Neutrophil (primary cell): Measurements from ENCODE around the gene RPP21.

Experiments
- H3K27ac ChIP-seq: fragments of 200-600 bp; sonication (generic); 2 replicates; pipeline ENCODE4 v1.5.1; 2016; ENCODE audit warnings: mild to moderate bottlenecking, moderate library complexity
- H3K27me3 ChIP-seq: fragments of 200-600 bp; sonication (generic); 2 replicates; pipeline ENCODE4 v1.6.0; 2016; ENCODE audit warnings: mild to moderate bottlenecking
- H3K36me3 ChIP-seq: fragments of 200-600 bp; sonication (generic); 2 replicates; pipeline ENCODE4 v1.5.1; 2017
- H3K4me1 ChIP-seq, 2 experiments: fragments of 200-600 bp in 1 of 2; sonication (generic) in 1 of 2; 1 replicate in 1 of 2; 2 replicates in 1 of 2; pipeline versions ENCODE4 v1.5.1 to v1.6.1; 2013 to 2016; ENCODE audit warnings: low read depth in 1 of 2, low read length in 1 of 2, mild to moderate bottlenecking in 1 of 2, moderate library complexity in 1 of 2; ENCODE audit not compliant: control insufficient read depth in 1 of 2, insufficient read depth in 1 of 2
- H3K4me3 ChIP-seq, 2 experiments: fragments of 200-600 bp in 1 of 2; sonication (generic) in 1 of 2; 1 replicate in 1 of 2; 2 replicates in 1 of 2; pipeline ENCODE4 v1.5.1; 2013 to 2016; ENCODE audit warnings: low read depth in 1 of 2, low read length in 1 of 2, mild to moderate bottlenecking in 1 of 2, moderate library complexity in 1 of 2
- H3K9me3 ChIP-seq: fragments of 200-600 bp; sonication (generic); 2 replicates; pipeline ENCODE4 v1.5.1; 2016
- TF ChIP-seq, protein P1 (sequence below): fragments of 200-600 bp; sonication (generic); IDR thresholded peaks from 2 replicates; pipeline ENCODE4 v1.5.1; 2016; ENCODE audit warnings: antibody characterized with exemption

RPP21 gene

DNA sequence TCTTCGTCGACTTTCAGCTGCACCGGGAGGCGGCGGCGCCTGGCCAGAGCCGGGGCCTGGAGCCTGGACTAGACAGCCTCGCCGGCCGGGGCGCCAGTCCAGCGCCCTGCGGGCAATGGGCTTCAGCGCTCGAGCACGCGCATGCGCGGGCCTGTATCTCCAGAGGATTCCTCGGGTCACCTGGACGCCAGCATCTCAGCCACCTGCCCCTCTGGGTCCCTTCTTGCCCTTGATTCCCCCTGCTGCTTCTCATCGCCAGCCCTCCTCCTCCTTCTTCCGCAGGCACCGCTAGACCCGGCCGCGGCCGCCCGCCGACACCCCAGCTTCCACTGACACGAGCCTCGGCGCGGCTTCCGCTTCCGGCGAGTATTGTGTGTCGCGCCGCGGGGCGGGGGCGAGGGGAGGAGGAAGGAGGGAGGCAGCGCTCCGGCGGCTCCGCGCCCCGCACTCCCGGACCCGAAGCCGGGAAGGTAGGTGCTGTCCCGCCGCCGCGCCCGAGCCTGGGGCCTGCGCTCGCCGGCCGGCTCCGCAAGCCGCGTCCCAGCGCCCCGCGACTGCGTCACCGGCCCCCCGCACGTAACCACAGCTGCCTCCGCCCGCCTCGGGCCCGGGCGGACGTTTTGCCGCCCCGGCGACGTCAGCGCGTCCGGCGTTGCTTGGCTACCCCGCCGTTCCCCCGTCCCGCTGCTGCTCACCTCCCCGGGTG lies 18.3 kb upstream of the RPP21 start, which contains the start of gene TRIM39:
TRIM39 (plus strand) TSS at position 402 of the 706 bp plus-strand sequence. CDS start 2,391 bp downstream, outside the sequence.
- TF ChIP-seq, protein P1, sequence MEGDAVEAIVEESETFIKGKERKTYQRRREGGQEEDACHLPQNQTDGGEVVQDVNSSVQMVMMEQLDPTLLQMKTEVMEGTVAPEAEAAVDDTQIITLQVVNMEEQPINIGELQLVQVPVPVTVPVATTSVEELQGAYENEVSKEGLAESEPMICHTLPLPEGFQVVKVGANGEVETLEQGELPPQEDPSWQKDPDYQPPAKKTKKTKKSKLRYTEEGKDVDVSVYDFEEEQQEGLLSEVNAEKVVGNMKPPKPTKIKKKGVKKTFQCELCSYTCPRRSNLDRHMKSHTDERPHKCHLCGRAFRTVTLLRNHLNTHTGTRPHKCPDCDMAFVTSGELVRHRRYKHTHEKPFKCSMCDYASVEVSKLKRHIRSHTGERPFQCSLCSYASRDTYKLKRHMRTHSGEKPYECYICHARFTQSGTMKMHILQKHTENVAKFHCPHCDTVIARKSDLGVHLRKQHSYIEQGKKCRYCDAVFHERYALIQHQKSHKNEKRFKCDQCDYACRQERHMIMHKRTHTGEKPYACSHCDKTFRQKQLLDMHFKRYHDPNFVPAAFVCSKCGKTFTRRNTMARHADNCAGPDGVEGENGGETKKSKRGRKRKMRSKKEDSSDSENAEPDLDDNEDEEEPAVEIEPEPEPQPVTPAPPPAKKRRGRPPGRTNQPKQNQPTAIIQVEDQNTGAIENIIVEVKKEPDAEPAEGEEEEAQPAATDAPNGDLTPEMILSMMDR: no peak
- Histone ChIP-seq H3K4me1 (peaks cover 51 to 52% of the 10 kb centered on the region in 2 experiments), H3K36me3 (peaks cover 12% of the 10 kb centered on the region), H3K27ac (peak within 1 kb of the TSS; percentile 99), H3K27me3 (no peaks in the 10 kb centered on the region), H3K4me3 (peak within 1 kb of the TSS; percentile 67 to 93), H3K9me3 (no peaks in the 10 kb centered on the region)

DNA sequence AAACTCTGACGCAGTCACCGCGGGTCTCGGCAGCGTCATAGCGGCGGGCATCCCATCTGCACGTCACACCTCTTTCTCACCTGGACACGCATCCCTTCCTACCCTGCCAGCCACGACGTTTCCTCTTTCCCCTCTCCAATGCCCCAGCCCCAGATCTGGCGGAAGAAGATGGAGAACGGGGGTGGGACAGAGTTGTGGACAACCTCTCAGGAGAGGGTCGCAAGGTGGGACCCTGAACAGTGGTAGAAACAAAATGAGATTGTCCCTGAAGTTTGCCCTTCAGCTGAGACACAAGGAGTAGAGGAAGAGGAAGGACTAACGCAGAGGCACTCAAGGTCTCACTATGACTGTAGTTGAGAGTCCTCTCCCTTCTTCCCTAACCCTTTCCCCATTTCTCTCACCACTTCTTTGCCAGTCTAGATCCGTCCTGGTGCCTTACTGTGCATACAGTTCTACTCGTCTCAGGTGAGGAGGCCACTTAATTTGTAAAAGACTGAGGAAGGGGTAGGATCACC lies 17.7 kb upstream of the RPP21 start:
- Histone ChIP-seq H3K27ac (peak overlapping the region; percentile 99), H3K9me3 (no peaks in the 10 kb centered on the region), H3K4me3 (peak overlapping the region; percentile 67 to 93), H3K27me3 (no peaks in the 10 kb centered on the region), H3K4me1 (peaks cover 48 to 52% of the 10 kb centered on the region in 2 experiments), H3K36me3 (peaks cover 18% of the 10 kb centered on the region)
- TF ChIP-seq, protein P1: no peak

DNA sequence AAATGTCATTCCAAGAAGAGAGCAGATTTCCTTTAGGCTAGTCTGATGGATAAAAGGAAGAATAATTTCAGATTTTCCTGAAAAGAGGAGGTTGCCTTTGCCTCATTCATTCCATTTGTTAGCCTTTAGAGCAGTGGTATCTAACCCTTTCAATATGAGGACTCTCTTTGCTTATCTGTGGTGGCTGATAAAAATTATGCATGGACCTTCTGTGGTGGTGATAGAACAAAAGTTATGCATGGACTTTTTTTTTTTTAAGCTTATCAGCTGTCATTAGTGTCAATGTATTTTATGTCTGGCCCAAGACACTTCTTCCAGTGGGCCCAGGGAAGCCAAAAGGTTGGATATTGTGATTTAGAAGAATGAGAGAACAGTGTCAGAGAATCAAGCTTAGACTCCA lies 16.6 kb upstream of the RPP21 start:
- Histone ChIP-seq H3K9me3 (no peaks in the 10 kb centered on the region), H3K36me3 (peaks cover 27% of the 10 kb centered on the region), H3K4me1 (peaks cover 48 to 52% of the 10 kb centered on the region in 2 experiments), H3K4me3 (no peak overlapping the region), H3K27ac (peak overlapping the region; percentile 99), H3K27me3 (no peaks in the 10 kb centered on the region)
- TF ChIP-seq, protein P1: no peak

DNA sequence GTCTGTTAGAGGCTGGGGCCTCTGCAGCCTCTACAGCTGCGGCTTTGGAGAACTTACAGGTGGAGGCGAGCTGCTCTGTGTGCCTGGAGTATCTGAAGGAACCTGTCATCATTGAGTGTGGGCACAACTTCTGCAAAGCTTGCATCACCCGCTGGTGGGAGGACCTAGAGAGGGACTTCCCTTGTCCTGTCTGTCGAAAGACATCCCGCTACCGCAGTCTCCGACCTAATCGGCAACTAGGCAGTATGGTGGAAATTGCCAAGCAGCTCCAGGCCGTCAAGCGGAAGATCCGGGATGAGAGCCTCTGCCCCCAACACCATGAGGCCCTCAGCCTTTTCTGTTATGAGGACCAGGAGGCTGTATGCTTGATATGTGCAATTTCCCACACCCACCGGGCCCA lies 15.6 kb upstream of the RPP21 start:
- Histone ChIP-seq H3K27me3 (no peaks in the 10 kb centered on the region), H3K36me3 (peaks cover 36% of the 10 kb centered on the region), H3K4me1 (peaks cover 48 to 52% of the 10 kb centered on the region in 2 experiments), H3K4me3 (peak overlapping the region; percentile 60), H3K27ac (peak overlapping the region; percentile 99), H3K9me3 (no peaks in the 10 kb centered on the region)
- TF ChIP-seq, protein P1: peak; percentile 35

DNA sequence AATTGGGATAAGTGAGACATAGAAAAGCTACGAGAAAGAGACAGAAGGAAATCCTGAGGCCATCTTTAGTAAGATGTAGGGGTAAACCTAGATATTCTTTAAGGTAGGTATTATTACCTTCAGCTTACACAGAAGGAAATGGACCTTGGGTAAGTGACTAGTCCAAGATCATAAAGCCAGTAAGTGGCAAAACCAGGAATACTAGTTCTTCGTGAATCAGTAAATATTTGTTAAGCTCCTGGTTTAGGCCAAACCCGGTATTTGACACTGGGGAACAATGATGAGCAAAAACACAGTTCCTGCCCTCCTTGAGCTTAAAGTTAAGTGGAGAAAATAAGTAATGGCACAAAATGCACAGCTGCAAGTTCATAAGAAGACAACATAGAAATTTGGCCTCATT lies 13.0 kb upstream of the RPP21 start:
- Histone ChIP-seq H3K9me3 (no peaks in the 10 kb centered on the region), H3K4me3 (no peak overlapping the region), H3K27ac (no peak overlapping the region), H3K27me3 (no peaks in the 10 kb centered on the region), H3K36me3 (peaks cover 61% of the 10 kb centered on the region), H3K4me1 (peaks cover 37% of the 10 kb centered on the region in 2 experiments)
- TF ChIP-seq, protein P1: no peak
